Lower leg skin (tissue), 4 donors: ENCODE data around the gene RPA1. TPM values are rescaled to one million over a fixed set of nuclear protein-coding genes. Genes with fewer than 3 reads are reported as not detected.

Experiments used
- DNase-seq, 2 donors: peaks; one replicate each; pipeline ENCODE4 v3.0.0-alpha.2; 2019; ENCODE audit warnings: low spot score in 2 of 2
- H3K4me3 ChIP-seq: fragments of 200-600 bp; sonication (generic); 2 replicates; pipeline ENCODE4 v1.5.1; 2017; ENCODE audit warnings: mild to moderate bottlenecking, low read depth; ENCODE audit not compliant: poor library complexity, severe bottlenecking
- CTCF ChIP-seq, 3 donors: fragments of 450-650 bp; IDR thresholded peaks; one replicate each; pipeline ENCODE4 v1.5.1; 2016; ENCODE audit warnings: antibody characterized with exemption in 3 of 3, mild to moderate bottlenecking in 3 of 3, moderate library complexity in 2 of 3
- POLR2A ChIP-seq, 2 donors: fragments of 450-650 bp; IDR thresholded peaks; one replicate each; pipeline ENCODE4 v1.6.1; 2016 to 2017; ENCODE audit warnings: antibody characterized with exemption in 2 of 2, mild to moderate bottlenecking in 1 of 2, moderate library complexity in 1 of 2
- WGBS, 2 donors: methylation state at CpG; one replicate each; pipeline ENCODE4 v1.1.5; 2018; 5-methylcytosine and 5-hydroxymethylcytosine counted together
- intact Hi-C: fragments of 100-400 bp; cut with DNase I; formaldehyde crosslinking; loops from one replicate; pipeline ENCODE4 v1.15.0; 2023; ENCODE audit warnings: low total_unique reads
- total RNA-seq, 4 donors: library from RNA; depleted of rRNA; stranded (reverse); fragments of >200 nt; gene quantifications; one replicate each; pipeline ENCODE4 v1.1.0, GENCODE V29; 2016

Gene RPA1
- total RNA-seq, 4 donors from 2014 or later: 21.0 to 31.5 (median 26.9) TPM

DNA sequence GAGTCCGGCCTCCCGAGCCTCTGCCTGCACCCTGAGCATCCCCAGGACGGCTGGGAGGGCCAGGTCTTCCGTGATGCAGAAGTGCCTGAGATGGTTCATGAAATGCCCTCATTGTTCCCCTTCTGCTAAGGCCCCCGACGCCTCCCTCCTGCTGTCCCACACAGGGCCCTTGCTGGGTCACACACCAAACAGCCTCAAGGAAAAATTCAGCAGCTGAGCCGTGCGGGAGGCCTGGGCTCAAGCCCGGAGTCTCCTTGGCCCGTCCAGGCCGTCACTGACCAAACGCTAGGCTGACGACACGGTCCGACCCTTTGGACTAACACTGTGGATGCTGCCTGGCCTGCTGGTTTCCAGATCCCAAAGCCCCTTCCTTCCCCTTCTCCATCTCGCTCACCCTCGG lies 105.1 kb downstream of the RPA1 start:
- intact Hi-C loops: no loop called here
- no peak for TF ChIP-seq POLR2A (IDR thresholded peaks at IDR 0.05)
- no peak for TF ChIP-seq CTCF (IDR thresholded peaks at IDR 0.05)
- H3K4me3 ChIP-seq: no peak overlapping the region
- WGBS, 2 donors: 87 to 90% methylated on average over 17 of the region's 17 CpGs
- DNase-seq: no peak

GRCh38 chr17:1936766-1937165 lies 107.0 kb downstream of the RPA1 start:
- WGBS, 2 donors: 89 to 97% methylated on average over 16 to 27 of the region's 28 CpGs
- intact Hi-C loops: no loop called here
- no peak for TF ChIP-seq POLR2A (IDR thresholded peaks at IDR 0.05)
- TF ChIP-seq CTCF (IDR thresholded peaks at IDR 0.05): no peak

GRCh38 chr17:1937461-1937860 lies 107.7 kb downstream of the RPA1 start:
- intact Hi-C loops: no loop called here
- no peak for DNase-seq
- WGBS, 2 donors: 95 to 98% methylated on average over 20 to 22 of the region's 25 CpGs
- H3K4me3 ChIP-seq: no peak overlapping the region
- TF ChIP-seq POLR2A (IDR thresholded peaks at IDR 0.05) (no peak), CTCF (IDR thresholded peaks at IDR 0.05) (no peak)

More at GRCh38 chr17:1936766-1937165, 107.0 kb downstream of the RPA1 start:
- no peak overlapping the region for H3K4me3 ChIP-seq
- DNase-seq: no peak

GRCh38 chr17:1939981-1940809 lies 110.4 kb downstream of the RPA1 start:
- intact Hi-C loops: no loop called here
- DNase-seq: no peak
- H3K4me3 ChIP-seq: no peak overlapping the region
- 54 to 65% methylated on average over 26 to 27 of the region's 27 CpGs for WGBS, 2 donors
- TF ChIP-seq CTCF (IDR thresholded peaks at IDR 0.05) (no peak), POLR2A (IDR thresholded peaks at IDR 0.05) (no peak)

DNA sequence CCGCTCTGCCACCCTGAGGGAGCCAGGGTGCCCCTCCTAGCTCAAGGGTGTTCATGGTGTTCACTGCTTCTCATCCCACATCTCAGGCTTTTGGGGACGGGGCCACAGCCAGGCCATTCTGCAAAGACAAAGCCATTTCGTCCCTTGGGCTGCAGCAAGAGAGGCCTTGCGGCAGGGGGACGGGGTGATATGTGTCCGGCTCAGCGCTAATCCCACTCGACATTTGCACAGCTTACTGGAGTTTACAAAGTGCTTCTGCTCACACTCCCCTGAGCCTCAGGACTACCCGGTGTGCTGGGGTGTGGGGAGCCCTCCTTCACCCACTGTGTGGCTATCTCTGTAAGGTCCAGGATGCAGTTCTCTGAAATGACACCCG lies 111.0 kb downstream of the RPA1 start:
- WGBS, 2 donors: 86 to 96% methylated on average over 9 to 10 of the region's 10 CpGs
- intact Hi-C loops: no loop called here

More for the DNA sequence above, 111.0 kb downstream of the RPA1 start:
- no peak overlapping the region for H3K4me3 ChIP-seq
- no peak for TF ChIP-seq POLR2A (IDR thresholded peaks at IDR 0.05)
- TF ChIP-seq CTCF (IDR thresholded peaks at IDR 0.05): no peak
- DNase-seq: no peak
